ELF-1 (cell line): Measurements from ENCODE around the gene NDUFS8.
A peak's percentile ranks its signal among the peaks of the same experiment; 100 is the strongest.

Experiments used
- DNase-seq: peaks from one replicate; pipeline ENCODE4 v3.0.0-alpha.2; 2016; ENCODE audit warnings: low read depth, low spot score

Gene NDUFS8

GRCh38 chr11:68002938-68003845 lies 27.3 kb upstream of the NDUFS8 start:
- no peak for DNase-seq

DNA sequence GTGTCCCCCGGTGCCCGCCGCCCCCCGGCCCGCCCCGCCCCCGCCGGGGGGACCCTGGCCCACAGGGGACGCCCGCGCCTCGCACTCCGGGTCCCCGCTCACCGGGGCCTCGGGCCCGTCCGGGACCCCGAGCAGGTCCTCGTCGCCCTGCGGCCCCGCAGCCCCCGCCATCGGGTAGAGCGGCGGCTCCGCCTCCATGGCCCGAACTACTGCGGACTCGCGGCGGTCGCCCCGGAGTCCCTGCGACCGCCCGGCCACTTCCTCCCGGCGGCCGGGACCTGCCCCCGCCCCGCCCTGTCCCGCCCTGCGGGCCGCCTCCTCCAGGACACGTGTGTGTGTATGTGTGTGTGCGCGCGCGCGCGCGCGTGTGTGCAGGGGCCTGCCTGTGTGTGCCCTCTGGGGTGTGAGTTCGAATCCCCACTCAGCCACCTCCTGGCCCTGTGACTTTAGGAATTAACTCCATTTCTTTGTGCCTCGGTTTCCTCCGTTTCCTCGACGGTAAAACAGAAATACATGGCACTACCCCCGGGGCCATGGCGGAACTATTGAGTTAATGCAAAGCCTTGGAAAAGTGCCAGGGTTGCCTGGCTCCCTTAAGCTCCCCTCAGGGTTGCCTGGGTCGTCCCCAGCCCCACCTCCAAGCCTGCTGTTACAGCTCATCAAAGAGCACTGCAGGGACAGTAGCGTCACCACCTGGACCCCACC lies 26.5 kb upstream of the NDUFS8 start, which contains the start of gene UNC93B1:
Gene UNC93B1, minus strand, starts transcription at position 252 of the 705 bp plus-strand sequence. Its CDS starts 54 bp downstream, at position 198.
- peak; percentile 68 for DNase-seq

DNA sequence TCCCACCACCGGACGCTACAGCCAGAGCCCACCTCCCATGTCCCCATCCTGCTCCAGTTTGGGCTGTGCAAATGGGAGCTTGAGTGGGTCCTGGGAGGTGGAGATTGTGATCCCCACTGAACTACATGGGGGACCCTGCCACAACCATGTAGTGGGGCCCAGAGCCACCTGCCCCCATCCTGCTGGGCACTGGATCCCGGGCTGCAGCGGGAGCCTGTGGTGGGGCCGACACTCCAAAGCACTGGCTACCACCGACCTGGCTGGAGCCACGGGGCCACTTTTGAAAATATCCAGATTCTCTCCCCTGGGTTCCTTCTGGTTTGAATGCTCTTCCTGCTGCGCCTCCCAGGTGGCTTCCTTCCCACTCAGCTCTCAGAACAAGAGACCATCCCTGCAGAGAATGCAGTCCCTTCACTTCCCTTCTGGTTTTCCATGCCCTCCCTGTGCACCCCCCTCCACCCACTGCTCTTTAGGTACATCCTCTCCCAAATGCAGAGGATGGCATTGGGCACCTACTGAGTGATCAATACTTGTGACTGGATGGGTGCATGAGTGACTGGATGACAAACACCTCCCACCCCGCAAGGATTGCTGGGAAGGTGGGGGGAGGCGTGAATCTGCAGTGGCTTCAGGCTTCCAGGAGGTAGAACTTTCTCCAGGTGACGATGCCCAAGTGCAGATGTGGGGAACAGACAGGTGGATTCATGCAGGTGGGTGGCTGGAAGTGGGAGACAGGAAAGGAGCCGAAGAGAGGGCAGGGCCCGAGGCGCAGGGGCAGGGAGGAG lies 25.7 kb upstream of the NDUFS8 start:
- DNase-seq: no peak

GRCh38 chr11:68006606-68007166 lies 23.8 kb upstream of the NDUFS8 start:
- DNase-seq: no peak

- DNase-seq: no peak
Observed at GRCh38 chr11:68007498-68008380, 22.7 kb upstream of the NDUFS8 start.

DNA sequence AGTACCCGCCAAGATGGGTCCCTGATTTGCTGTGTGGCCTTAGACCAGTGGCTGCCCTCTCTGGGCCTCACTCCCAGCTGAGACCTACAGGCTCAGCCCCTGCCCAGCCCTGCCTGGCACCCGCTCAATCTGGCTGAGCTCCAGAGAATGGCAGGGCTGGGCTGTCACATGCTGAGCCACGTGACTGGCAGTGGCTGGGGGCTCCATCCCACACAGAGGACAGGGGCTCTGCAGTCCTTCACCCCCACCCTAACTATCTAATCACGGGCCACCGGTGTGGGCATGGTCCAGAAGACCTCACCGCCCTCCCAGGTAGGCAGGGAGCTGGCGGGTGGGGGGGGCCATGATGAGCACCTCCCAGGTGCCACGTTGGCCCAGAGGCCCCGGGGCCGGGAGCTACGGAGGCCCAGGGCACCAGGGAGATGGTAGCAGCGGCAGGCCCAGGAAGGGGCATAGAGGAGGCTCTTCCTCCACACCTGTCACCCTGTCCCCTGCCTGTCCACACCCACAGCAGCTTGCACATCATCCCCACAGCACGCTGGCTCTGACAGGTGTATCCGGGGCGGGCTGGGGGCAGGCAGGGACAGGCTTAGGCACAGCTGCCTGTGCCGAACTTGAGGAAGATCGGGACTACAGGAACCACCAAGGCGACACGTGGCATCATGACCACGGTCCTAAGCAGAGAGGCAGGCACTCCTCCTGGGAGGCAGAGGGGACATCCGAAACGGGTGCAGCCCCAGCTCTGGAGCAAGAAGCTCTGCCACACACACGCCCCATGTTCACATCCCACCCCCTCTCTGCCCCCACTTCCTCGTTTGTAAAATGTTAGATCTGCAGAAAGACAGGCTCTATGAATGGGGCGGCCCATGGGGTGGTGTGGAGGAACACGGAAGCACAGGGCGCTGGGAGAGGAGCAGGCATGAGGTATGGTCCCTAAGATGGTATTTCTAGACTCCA lies 21.8 kb upstream of the NDUFS8 start:
- DNase-seq: no peak

DNA sequence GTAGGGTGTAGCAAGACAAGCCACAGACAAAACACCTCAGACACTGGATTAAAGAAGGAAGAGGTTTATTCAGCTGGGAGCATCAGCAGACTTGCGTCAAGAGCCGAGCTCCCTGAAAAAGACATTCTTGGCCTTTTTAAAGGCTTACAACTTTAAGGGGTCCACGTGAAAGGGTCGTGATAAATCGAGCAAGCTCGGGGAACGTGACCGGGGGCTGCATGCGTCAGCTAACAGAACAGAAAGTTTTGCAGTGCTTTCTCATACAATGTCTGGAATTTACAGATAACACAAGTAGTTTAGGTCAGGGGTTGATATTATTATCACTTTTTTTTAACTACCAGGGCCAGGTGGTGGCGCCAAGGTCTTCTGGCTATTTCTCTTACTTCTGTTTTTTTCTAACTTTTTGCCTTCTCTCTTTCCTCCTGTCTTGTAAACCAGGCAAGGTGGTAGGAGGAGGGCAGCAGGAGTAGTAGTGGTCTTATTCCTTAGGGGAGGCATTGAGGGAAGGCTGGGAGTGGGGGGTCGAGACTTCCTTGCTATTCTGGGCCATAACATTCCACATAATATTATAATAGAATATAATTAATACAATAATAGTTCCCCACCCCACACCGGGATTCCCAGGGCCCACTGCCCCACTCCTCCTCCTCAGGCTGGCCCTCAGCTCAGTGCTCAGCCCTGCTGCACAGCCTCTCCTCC lies 20.9 kb upstream of the NDUFS8 start:
- no peak for DNase-seq

DNA sequence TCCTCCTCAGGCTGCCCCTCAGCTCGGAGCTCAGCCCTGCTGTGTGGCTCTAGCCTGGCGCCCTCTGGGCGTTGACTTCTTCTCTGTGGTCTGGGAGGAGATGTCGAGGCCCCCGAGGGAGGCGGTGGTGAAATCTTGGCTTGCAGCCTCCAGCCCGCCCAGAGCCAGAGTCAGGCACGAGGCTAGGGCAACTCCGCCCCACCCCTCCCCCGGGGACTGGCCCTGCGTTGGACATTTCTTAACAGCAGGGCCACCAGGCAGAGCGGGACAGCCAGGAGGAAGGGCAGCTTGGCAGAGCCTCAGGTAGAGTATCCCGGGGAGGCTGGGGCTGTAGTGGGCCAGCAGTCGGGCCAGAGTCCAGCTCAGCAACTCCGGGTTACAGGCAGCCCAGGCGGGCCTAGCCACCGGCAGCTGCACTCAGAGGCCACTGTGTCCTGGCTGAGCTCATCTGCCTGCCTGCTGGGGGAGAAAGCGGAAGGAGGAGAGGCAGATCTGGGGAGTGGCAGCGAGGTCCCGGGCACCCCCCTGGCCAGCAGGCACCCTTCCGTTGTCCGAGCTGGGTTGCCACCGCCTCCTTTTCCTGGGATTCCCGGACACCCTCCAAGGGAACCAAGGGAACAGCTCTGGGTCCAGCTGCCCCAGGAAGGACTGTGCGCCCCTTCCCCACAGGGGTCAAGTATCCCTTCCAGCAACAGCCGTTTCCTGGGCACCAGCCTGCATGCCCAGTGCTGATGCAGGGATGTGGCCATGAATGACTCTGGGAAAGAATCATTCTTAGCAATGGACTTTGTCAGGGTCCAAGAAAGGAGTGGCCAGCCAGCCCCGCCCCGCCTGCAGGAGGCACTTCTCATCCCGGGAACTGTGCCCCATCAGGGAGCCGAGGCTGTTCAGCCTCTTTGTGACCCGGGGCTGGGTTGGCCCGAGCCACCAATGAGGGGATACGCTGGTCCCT lies 20.1 kb upstream of the NDUFS8 start, which contains the start of gene ALDH3B1:
Gene ALDH3B1, plus strand, starts transcription at position 238 of the 952 bp plus-strand sequence. CDS start 4,971 bp downstream, outside the sequence.
- peak; percentile 84 for DNase-seq

GRCh38 chr11:68011051-68011943 lies 19.2 kb upstream of the NDUFS8 start:
- DNase-seq: no peak

GRCh38 chr11:68012044-68012842 lies 18.2 kb upstream of the NDUFS8 start:
- no peak for DNase-seq

GRCh38 chr11:68012843-68013610 lies 17.5 kb upstream of the NDUFS8 start:
- DNase-seq: peak; percentile 64

- DNase-seq: no peak
Observed at GRCh38 chr11:68013611-68014156, 16.8 kb upstream of the NDUFS8 start.

DNA sequence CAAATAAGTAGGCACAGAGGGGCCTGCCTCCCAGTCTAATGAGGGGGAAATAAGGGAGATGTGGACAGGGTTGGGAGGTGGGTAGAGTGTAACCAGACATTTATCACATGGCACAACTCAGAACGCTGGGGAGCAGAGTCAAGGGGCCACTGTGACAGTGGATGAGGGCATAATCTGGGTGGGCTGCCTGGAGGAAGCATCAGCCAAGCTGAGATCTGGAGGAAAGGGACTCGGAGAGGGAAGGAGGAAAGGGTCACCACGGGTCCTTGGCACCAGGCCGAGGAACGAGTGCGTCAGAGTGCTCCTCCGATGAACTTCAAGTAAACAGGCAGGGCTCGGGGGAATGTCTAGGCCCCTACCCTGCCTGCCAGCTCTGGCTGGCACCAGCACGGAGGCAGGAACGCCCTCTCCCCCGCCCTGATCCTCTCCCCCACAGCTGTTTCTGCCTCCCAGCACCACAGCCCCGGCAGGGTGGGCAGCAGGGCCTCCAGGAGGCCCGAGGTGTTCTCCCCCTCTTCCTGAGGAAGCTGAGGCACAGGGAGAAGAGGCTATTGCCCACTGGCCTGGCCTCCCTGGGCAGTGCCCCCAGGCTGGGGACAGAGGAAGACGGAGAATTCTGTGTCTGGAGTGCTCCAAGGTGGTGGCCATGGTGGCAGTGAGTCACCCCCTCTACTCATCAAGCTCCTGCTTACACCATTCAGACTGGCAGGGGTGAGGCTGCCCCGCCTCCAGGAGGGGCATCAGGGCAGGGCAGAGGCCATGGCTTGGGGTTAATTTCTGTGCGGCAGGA lies 16.1 kb upstream of the NDUFS8 start:
- no peak for DNase-seq
